ENCODE results near the gene HMGCL. TPM values are rescaled to one million over a fixed set of nuclear protein-coding genes. Genes with fewer than 3 reads are reported as not detected.

Gene HMGCL
- total and polyA plus RNA-seq, 2 of the 13 experiments (the other 11 are each of a cell fraction or from before 2014, with no cell fraction given): 21.3 to 41.4 TPM

DNA sequence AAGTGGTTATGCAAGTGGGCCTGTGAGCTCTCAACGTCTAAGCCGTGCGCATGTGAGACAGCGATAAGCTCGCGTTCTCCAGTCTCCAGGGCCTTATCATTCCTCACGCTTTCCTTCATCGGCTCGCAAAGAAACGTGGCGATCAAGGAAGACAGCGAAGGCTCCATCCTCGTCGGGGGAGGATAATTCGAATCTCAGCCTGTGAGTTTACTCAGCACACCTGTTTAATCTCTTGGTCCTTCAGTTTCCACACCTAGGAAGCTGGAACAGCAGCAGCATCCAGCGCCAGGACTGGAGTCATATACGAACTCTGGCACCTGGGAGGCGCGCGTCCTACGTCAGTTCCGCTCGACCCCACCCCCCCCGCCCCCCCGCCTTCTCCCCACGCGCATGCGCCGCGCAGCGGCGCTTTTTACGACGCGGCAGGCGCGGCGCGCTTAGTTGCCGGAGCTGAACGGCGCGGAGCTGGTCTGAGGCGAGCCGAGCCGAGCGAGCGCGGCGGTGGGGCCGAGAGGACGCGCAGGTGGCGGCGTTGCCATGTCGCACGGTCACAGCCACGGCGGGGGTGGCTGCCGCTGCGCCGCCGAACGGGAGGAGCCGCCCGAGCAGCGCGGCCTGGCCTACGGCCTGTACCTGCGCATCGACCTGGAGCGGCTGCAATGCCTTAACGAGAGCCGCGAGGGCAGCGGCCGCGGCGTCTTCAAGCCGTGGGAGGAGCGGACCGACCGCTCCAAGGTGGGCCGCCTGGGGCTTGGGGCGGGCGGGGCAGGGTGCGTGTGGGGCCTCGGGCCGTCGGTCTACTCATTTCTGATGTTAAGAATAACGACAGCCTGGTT lies 47.0 kb downstream of the HMGCL start, which contains the start of gene PITHD1 (continued):
- TF ChIP-seq ZNF790 (CRISPR knock-in tag; IDR thresholded peaks at IDR 0.05; ENCODE audit: borderline replicate concordance) (peak; percentile 16; the same call in 1 of the 2 replicates), ZNF343 (CRISPR knock-in tag; IDR thresholded peaks at IDR 0.05) (no peak), ZSCAN20 (CRISPR knock-in tag; IDR thresholded peaks at IDR 0.05; ENCODE audit: borderline replicate concordance) (peak; percentile 73; the same call in 1 of the 2 replicates), GFI1 (CRISPR knock-in tag; IDR thresholded peaks at IDR 0.05; ENCODE audit: borderline replicate concordance) (0 out of 2 replicates have a peak, but pooled peaks have one; percentile 12), ZBTB3 (CRISPR knock-in tag; IDR thresholded peaks at IDR 0.05; ENCODE audit: borderline replicate concordance, low read depth) (no peak), MLXIP (CRISPR knock-in tag; IDR thresholded peaks at IDR 0.05; ENCODE audit: borderline replicate concordance) (0 out of 2 replicates have a peak, but pooled peaks have one; percentile 53), TGIF2 (CRISPR knock-in tag; IDR thresholded peaks at IDR 0.05) (peak; percentile 56; the same call in 1 of the 2 replicates), TP53 (CRISPR knock-in tag; conservative IDR thresholded peaks at IDR 0.05) (0 out of 2 replicates have a peak, but pooled peaks have one; percentile 51), HIVEP1 (CRISPR knock-in tag; IDR thresholded peaks at IDR 0.05) (peak; percentile 32; the same call in 1 of the 2 replicates), FOXK1 (CRISPR knock-in tag; IDR thresholded peaks at IDR 0.05; ENCODE audit: borderline replicate concordance, low read depth) (peak; percentile 47; the same call in 1 of the 2 replicates), SIN3A (IDR thresholded peaks at IDR 0.05; ENCODE audit: borderline replicate concordance, low read depth, low read length) (peak; percentile 65; the same call in 1 of the 2 replicates), ZNF329 (CRISPR knock-in tag; IDR thresholded peaks at IDR 0.05; ENCODE audit: low read depth) (peak; percentile 91), PHB2 (IDR thresholded peaks at IDR 0.05; ENCODE audit: partially characterized antibody) (no peak), ISX (CRISPR knock-in tag; conservative IDR thresholded peaks at IDR 0.05) (peak; percentile 84; the same call in 1 of the 2 replicates), ZNF709 (CRISPR knock-in tag; IDR thresholded peaks at IDR 0.05) (0 out of 2 replicates have a peak, but pooled peaks have one; percentile 37), ZNF724P (CRISPR knock-in tag; IDR thresholded peaks at IDR 0.05; ENCODE audit: borderline replicate concordance) (0 out of 2 replicates have a peak, but pooled peaks have one; percentile 68), BORCS8-MEF2B (CRISPR knock-in tag; IDR thresholded peaks at IDR 0.05) (peak; percentile 80; the same call in 1 of the 2 replicates), CBFB (CRISPR knock-in tag; IDR thresholded peaks at IDR 0.05) (0 out of 2 replicates have a peak, but pooled peaks have one; percentile 13)
- TF ChIP-seq, protein P1, sequence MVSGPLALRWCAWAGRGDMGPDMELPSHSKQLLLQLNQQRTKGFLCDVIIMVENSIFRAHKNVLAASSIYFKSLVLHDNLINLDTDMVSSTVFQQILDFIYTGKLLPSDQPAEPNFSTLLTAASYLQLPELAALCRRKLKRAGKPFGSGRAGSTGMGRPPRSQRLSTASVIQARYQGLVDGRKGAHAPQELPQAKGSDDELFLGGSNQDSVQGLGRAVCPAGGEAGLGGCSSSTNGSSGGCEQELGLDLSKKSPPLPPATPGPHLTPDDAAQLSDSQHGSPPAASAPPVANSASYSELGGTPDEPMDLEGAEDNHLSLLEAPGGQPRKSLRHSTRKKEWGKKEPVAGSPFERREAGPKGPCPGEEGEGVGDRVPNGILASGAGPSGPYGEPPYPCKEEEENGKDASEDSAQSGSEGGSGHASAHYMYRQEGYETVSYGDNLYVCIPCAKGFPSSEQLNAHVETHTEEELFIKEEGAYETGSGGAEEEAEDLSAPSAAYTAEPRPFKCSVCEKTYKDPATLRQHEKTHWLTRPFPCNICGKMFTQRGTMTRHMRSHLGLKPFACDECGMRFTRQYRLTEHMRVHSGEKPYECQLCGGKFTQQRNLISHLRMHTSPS (CRISPR knock-in tag; IDR thresholded peaks at IDR 0.05; ENCODE audit: low read depth): no peak; the same call in 1 of the 2 replicates
- TF ChIP-seq, protein P2, sequence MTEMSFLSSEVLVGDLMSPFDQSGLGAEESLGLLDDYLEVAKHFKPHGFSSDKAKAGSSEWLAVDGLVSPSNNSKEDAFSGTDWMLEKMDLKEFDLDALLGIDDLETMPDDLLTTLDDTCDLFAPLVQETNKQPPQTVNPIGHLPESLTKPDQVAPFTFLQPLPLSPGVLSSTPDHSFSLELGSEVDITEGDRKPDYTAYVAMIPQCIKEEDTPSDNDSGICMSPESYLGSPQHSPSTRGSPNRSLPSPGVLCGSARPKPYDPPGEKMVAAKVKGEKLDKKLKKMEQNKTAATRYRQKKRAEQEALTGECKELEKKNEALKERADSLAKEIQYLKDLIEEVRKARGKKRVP (CRISPR knock-in tag; IDR thresholded peaks at IDR 0.05): peak in 1 of 2 experiments; percentile 37; a peak in 1 of 4 replicates
- TF ChIP-seq, protein P3, sequence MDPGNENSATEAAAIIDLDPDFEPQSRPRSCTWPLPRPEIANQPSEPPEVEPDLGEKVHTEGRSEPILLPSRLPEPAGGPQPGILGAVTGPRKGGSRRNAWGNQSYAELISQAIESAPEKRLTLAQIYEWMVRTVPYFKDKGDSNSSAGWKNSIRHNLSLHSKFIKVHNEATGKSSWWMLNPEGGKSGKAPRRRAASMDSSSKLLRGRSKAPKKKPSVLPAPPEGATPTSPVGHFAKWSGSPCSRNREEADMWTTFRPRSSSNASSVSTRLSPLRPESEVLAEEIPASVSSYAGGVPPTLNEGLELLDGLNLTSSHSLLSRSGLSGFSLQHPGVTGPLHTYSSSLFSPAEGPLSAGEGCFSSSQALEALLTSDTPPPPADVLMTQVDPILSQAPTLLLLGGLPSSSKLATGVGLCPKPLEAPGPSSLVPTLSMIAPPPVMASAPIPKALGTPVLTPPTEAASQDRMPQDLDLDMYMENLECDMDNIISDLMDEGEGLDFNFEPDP (CRISPR knock-in tag; conservative IDR thresholded peaks at IDR 0.05): no peak
